ENCODE results near the gene DCC. TPM values are rescaled to one million over a fixed set of nuclear protein-coding genes. Genes with fewer than 3 reads are reported as not detected.

The DCC gene
- total and polyA plus RNA-seq, 4 donors, result 0.16 to 5.3 (median 2.5) TPM

DNA sequence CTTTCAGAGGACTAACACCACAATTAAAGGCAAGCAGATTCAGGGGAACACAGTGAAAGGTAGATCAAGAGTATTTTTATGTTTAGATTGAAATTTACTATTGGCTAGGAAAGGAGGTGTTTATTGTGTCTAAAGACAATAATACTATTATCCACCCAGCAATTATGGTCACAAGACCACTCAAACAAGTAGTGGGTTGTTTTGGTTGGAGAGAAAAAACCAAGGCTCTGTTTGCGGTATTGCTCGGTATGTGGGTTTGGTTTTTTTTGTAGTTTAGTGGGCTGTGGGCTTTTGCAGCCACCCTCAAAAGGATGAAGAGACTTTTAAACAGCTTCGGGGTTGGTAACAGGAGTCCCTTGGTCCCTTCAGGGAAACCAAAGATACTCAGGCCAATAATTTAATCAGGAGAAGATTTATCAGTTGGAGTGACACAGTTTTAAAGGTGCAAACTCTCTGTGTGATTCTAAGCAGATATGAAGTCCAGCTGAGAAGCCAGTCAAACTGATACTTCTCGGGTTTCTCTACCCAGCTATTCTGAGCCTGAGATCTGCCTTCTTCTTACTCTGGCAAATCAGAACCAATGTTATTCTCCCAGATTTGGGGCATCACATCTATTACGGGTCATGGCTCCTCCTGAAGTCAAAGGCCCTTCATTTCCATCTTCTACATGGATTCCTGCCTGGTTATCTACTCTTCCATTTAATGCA, 55.3 kb downstream of the DCC start:
- no peak overlapping the region for H3K9ac ChIP-seq (ENCODE audit: insufficient read depth in 1 of 2, low read length in 2 of 2)
- no peaks in the 10 kb centered on the region for H3K9me3 ChIP-seq (ENCODE audit: control insufficient read depth in 4 of 4, insufficient read depth in 3 of 4, low read length in 3 of 4)
- H3K27ac ChIP-seq (ENCODE audit: low read depth in 1 of 2, low read length in 1 of 2), result no peak overlapping the region
- no peaks in the 10 kb centered on the region for H3K27me3 ChIP-seq (ENCODE audit: control insufficient read depth in 3 of 3, insufficient read depth in 3 of 3, low read length in 2 of 3)
- no peak overlapping the region for H3K4me3 ChIP-seq
- 77 to 85% methylated on average over 5 of the region's 5 CpGs for whole genome bisulfite sequencing, 2 donors
- DNase-seq, result no peak
- H3K36me3 ChIP-seq (ENCODE audit: control insufficient read depth in 4 of 4, insufficient read depth in 4 of 4, low read length in 4 of 4), result no peaks in the 10 kb centered on the region
- TF ChIP-seq, protein P1, sequence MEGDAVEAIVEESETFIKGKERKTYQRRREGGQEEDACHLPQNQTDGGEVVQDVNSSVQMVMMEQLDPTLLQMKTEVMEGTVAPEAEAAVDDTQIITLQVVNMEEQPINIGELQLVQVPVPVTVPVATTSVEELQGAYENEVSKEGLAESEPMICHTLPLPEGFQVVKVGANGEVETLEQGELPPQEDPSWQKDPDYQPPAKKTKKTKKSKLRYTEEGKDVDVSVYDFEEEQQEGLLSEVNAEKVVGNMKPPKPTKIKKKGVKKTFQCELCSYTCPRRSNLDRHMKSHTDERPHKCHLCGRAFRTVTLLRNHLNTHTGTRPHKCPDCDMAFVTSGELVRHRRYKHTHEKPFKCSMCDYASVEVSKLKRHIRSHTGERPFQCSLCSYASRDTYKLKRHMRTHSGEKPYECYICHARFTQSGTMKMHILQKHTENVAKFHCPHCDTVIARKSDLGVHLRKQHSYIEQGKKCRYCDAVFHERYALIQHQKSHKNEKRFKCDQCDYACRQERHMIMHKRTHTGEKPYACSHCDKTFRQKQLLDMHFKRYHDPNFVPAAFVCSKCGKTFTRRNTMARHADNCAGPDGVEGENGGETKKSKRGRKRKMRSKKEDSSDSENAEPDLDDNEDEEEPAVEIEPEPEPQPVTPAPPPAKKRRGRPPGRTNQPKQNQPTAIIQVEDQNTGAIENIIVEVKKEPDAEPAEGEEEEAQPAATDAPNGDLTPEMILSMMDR (IDR thresholded peaks at IDR 0.05; ENCODE audit: control extremely low read depth, extremely low read depth), result no peak
- no peaks in the 10 kb centered on the region for H3K4me1 ChIP-seq (ENCODE audit: control insufficient read depth in 5 of 5, insufficient read depth in 5 of 5, low read length in 5 of 5)
- ATAC-seq (ENCODE audit: insufficient read depth, low FRiP score), result no peak

- TF ChIP-seq, protein P1 (IDR thresholded peaks at IDR 0.05; ENCODE audit: control extremely low read depth, extremely low read depth), result no peak
- no peak for ATAC-seq (ENCODE audit: insufficient read depth, low FRiP score)
These were observed 61.2 kb downstream of the DCC start for GRCh38 chr18:52401236-52401635.

DNA sequence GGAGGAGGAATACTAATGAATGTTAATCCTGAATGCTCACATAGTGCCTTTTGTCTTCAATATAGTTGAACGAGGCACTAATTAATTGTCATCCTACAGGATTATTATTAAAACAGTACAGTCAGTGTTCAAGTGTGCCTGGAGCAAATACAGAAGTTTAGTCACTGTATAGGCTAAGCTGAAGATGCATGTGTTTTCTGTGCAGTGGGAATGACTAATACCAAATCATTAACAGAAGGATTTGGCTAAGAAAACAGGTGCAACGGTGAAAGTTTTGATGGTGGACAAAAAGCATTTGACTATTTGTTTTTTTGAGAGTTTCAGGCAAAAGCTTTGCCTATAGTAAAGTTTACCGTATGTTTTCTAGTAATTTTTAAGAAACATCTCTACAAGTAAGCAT, 62.8 kb downstream of the DCC start:
- DNase-seq (no peak), ATAC-seq (ENCODE audit: insufficient read depth, low FRiP score) (no peak)
- H3K27me3 ChIP-seq (ENCODE audit: control insufficient read depth in 3 of 3, insufficient read depth in 3 of 3, low read length in 2 of 3), result no peaks in the 10 kb centered on the region
- no peak overlapping the region for H3K9ac ChIP-seq (ENCODE audit: insufficient read depth in 1 of 2, low read length in 2 of 2)
- no peaks in the 10 kb centered on the region for H3K36me3 ChIP-seq (ENCODE audit: control insufficient read depth in 4 of 4, insufficient read depth in 4 of 4, low read length in 4 of 4)
- WGBS, 2 donors, result 74 to 88% methylated on average over 3 of the region's 3 CpGs
- no peaks in the 10 kb centered on the region for H3K9me3 ChIP-seq (ENCODE audit: control insufficient read depth in 4 of 4, insufficient read depth in 3 of 4, low read length in 3 of 4)
- H3K4me3 ChIP-seq, result no peak overlapping the region
- H3K27ac ChIP-seq (ENCODE audit: low read depth in 1 of 2, low read length in 1 of 2), result no peak overlapping the region
- no peaks in the 10 kb centered on the region for H3K4me1 ChIP-seq (ENCODE audit: control insufficient read depth in 5 of 5, insufficient read depth in 5 of 5, low read length in 5 of 5)
- TF ChIP-seq, protein P1 (IDR thresholded peaks at IDR 0.05; ENCODE audit: control extremely low read depth, extremely low read depth), result no peak

More at GRCh38 chr18:52401236-52401635, 61.2 kb downstream of the DCC start:
- no peak for DNase-seq
- H3K27ac ChIP-seq (ENCODE audit: low read depth in 1 of 2, low read length in 1 of 2), result no peak overlapping the region
- WGBS, 2 donors, result 87 to 90% methylated on average over 1 of the region's 1 CpG
- H3K4me1 ChIP-seq (ENCODE audit: control insufficient read depth in 5 of 5, insufficient read depth in 5 of 5, low read length in 5 of 5), result no peaks in the 10 kb centered on the region
- H3K27me3 ChIP-seq (ENCODE audit: control insufficient read depth in 3 of 3, insufficient read depth in 3 of 3, low read length in 2 of 3), result no peaks in the 10 kb centered on the region
- no peak overlapping the region for H3K9ac ChIP-seq (ENCODE audit: insufficient read depth in 1 of 2, low read length in 2 of 2)
- no peak overlapping the region for H3K4me3 ChIP-seq
- no peaks in the 10 kb centered on the region for H3K9me3 ChIP-seq (ENCODE audit: control insufficient read depth in 4 of 4, insufficient read depth in 3 of 4, low read length in 3 of 4)
- no peaks in the 10 kb centered on the region for H3K36me3 ChIP-seq (ENCODE audit: control insufficient read depth in 4 of 4, insufficient read depth in 4 of 4, low read length in 4 of 4)

Measured in lung (tissue), 12 donors.